K562 (cell line): Measurements from ENCODE around the gene NDUFAF5. TPM values are rescaled to one million over a fixed set of nuclear protein-coding genes. Genes with fewer than 3 reads are reported as not detected.

Experiments used
- ATAC-seq: fragments of 200-7000 bp; cut with Tn5 transposase; 3 replicates; pipeline ENCODE4 v1.9.1; 2020; ENCODE audit warnings: moderate library complexity
- BruUV-seq: library from RNA; stranded (reverse); fragments of 400-500 nt; replicated peaks from 2 replicates; lab custom pipeline; 2021; lab: Mats Ljungman, UMichigan
- CTCF ChIA-PET: fragments of 300-600 bp; formaldehyde crosslinking; extraction: SDS; loops from one replicate; lab custom pipeline; 2021; ENCODE audit warnings: low intra/inter-chr PET ratio; lab: Yijun Ruan, JAX
- POLR2A ChIA-PET: fragments of 300-600, 350-650 bp; sonication (Branson Sonifier 250); formaldehyde crosslinking; extraction: SDS; loops from one replicate; lab custom pipeline; 2021; ENCODE audit warnings: antibody characterized with exemption, inconsistent platforms; lab: Yijun Ruan, JAX
- DNase-seq, 4 experiments: peaks; one replicate each; pipeline versions ENCODE4 v3.0.0 to v3.0.0-alpha.2; 2011 to 2018; ENCODE audit warnings: low spot score in 3 of 4, mixed read lengths in 3 of 4; ENCODE audit errors: extremely low read depth in 1 of 4
- FAIRE-seq: peaks from 2 replicates; lab custom pipeline; 2011; peaks lifted over from hg19 to GRCh38; lab: Jason Lieb, UNC
- H2AFZ ChIP-seq: 2 replicates; pipeline ENCODE4 v1.6.0; 2011; ENCODE audit warnings: low read depth, low read length, control low read depth, inconsistent platforms
- H3K27ac ChIP-seq: fragments of 200-600 bp; 3 replicates; pipeline ENCODE4 v1.8.0; 2011; ENCODE audit warnings: low read depth, mild to moderate bottlenecking, control low read depth, inconsistent platforms, low read length, moderate library complexity, mixed read lengths; ENCODE audit errors: extremely low read depth
- H3K27me3 ChIP-seq, 2 experiments: fragments of 300-600 bp in 1 of 2; 2 replicates in 1 of 2; 3 replicates in 1 of 2; pipeline versions ENCODE4 v1.6.0 to v1.8.0; 2011; ENCODE audit warnings: inconsistent platforms in 2 of 2, low read length in 2 of 2, mild to moderate bottlenecking in 1 of 2, mixed read lengths in 1 of 2, moderate library complexity in 1 of 2; ENCODE audit not compliant: control insufficient read depth in 2 of 2, insufficient read depth in 2 of 2
- H3K36me3 ChIP-seq: fragments of 300-600 bp; 3 replicates; pipeline ENCODE4 v1.8.0; 2011; ENCODE audit warnings: mild to moderate bottlenecking, low read length, inconsistent platforms; ENCODE audit not compliant: control insufficient read depth, insufficient read depth
- H3K4me1 ChIP-seq, 2 experiments: fragments of 200-600 bp in 1 of 2; replicated peaks in 1 of 2; 2 replicates in 1 of 2; 3 replicates in 1 of 2; pipeline versions ENCODE4 v1.5.1 to v1.8.0; 2011; ENCODE audit warnings: inconsistent platforms in 2 of 2, low read length in 2 of 2, mild to moderate bottlenecking in 1 of 2, mixed read lengths in 1 of 2, moderate library complexity in 1 of 2; ENCODE audit not compliant: control insufficient read depth in 2 of 2, insufficient read depth in 2 of 2
- H3K4me2 ChIP-seq: 2 replicates; pipeline ENCODE4 v1.6.1; 2011; ENCODE audit warnings: low read length, control low read depth, inconsistent platforms, mixed read lengths; ENCODE audit not compliant: insufficient read depth
- H3K4me3 ChIP-seq: fragments of 200-600 bp; sonication (generic), shearing (Covaris generic); 2 replicates; pipeline ENCODE4 v1.5.1; 2016; ENCODE audit warnings: control low read depth, inconsistent platforms
- H3K79me2 ChIP-seq: fragments of 200-600 bp; 3 replicates; pipeline ENCODE4 v1.8.0; 2011; ENCODE audit warnings: low read length, inconsistent platforms; ENCODE audit not compliant: control insufficient read depth, insufficient read depth
- H3K9ac ChIP-seq, 2 experiments: 2 replicates each; pipeline versions ENCODE4 v1.6.0 to v1.6.1; 2011; ENCODE audit warnings: low read depth in 2 of 2, low read length in 2 of 2, control low read depth in 1 of 2, inconsistent platforms in 1 of 2, mild to moderate bottlenecking in 1 of 2, mixed read lengths in 1 of 2; ENCODE audit not compliant: insufficient read depth in 1 of 2
- H3K9me1 ChIP-seq: one replicate; pipeline ENCODE4 v1.6.0; 2011; ENCODE audit warnings: inconsistent platforms, mild to moderate bottlenecking, low read length, moderate library complexity; ENCODE audit not compliant: control insufficient read depth, insufficient read depth
- H3K9me3 ChIP-seq: replicated peaks from 2 replicates; pipeline ENCODE4 v1.5.1; 2011; ENCODE audit warnings: low read depth, low read length, inconsistent platforms; ENCODE audit not compliant: control insufficient read depth, insufficient read depth
- H4K20me1 ChIP-seq: replicated peaks from 2 replicates; pipeline ENCODE4 v1.6.1; 2011; ENCODE audit warnings: low read length, inconsistent platforms, mixed read lengths; ENCODE audit not compliant: control insufficient read depth, insufficient read depth
- ADNP ChIP-seq: fragments of 200-800 bp; sonication (Bioruptor generic); IDR thresholded peaks from 2 replicates; pipeline ENCODE4 v1.6.1; 2016; ENCODE audit warnings: missing genetic modification characterization, missing compliant biosample characterization
- ARID4B ChIP-seq: sonication (generic); formaldehyde crosslinking; IDR thresholded peaks from 2 replicates; pipeline ENCODE4 v1.8.0; 2022; ENCODE audit warnings: mild to moderate bottlenecking, missing genetic modification reagents
- CEBPG ChIP-seq, 3 experiments: fragments of 200-800 bp in 1 of 3; sonication (Bioruptor generic) in 1 of 3; sonication (generic) in 1 of 3; formaldehyde crosslinking in 1 of 3; IDR thresholded peaks in 2 of 3; conservative IDR thresholded peaks in 1 of 3; 2 replicates each; pipeline versions ENCODE4 v1.6.1 to v1.8.0; 2016 to 2022; ENCODE audit warnings: missing compliant biosample characterization in 2 of 3, missing genetic modification characterization in 2 of 3, mild to moderate bottlenecking in 1 of 3, missing genetic modification reagents in 1 of 3
- GABPB1 ChIP-seq: sonication (generic); formaldehyde crosslinking; IDR thresholded peaks from 2 replicates; pipeline ENCODE4 v1.8.0; 2022; ENCODE audit warnings: mild to moderate bottlenecking, missing genetic modification reagents
- ILF3 ChIP-seq: fragments of 450-650 bp; IDR thresholded peaks from 2 replicates; pipeline ENCODE4 v1.6.1; 2018; ENCODE audit warnings: antibody characterized with exemption, mild to moderate bottlenecking, moderate library complexity, borderline replicate concordance
- KDM4B ChIP-seq, 2 experiments: fragments of 450-650 bp in 1 of 2; sonication (generic) in 1 of 2; IDR thresholded peaks; 2 replicates each; pipeline ENCODE4 v1.6.1; 2016 to 2017; ENCODE audit warnings: borderline replicate concordance in 2 of 2, antibody characterized with exemption in 1 of 2, low read depth in 1 of 2, mild to moderate bottlenecking in 1 of 2
- MCM5 ChIP-seq: fragments of 450-650 bp; IDR thresholded peaks from 2 replicates; pipeline ENCODE4 v1.6.1; 2016; ENCODE audit warnings: low read depth
- MTA3 ChIP-seq: fragments of 450-650 bp; formaldehyde crosslinking; IDR thresholded peaks from 2 replicates; pipeline ENCODE4 v1.6.1; 2017; ENCODE audit warnings: mild to moderate bottlenecking, borderline replicate concordance
- PYGO2 ChIP-seq: fragments of 450-650 bp; IDR thresholded peaks from 2 replicates; pipeline ENCODE4 v1.6.1; 2016; ENCODE audit warnings: mild to moderate bottlenecking, missing genetic modification characterization, moderate library complexity, missing compliant biosample characterization
- SRSF9 ChIP-seq: fragments of 200-400 bp; formaldehyde crosslinking; IDR thresholded peaks from 2 replicates; pipeline ENCODE4 v1.6.1; 2017; ENCODE audit warnings: low read depth, low read length, borderline replicate concordance
- STAT6 ChIP-seq: sonication (generic); formaldehyde crosslinking; IDR thresholded peaks from 2 replicates; pipeline ENCODE4 v1.8.1; 2023; ENCODE audit warnings: mild to moderate bottlenecking, missing genetic modification reagents
- TCF3 ChIP-seq: sonication (generic); formaldehyde crosslinking; IDR thresholded peaks from 2 replicates; pipeline ENCODE4 v1.4.0; 2020; ENCODE audit warnings: mild to moderate bottlenecking, missing genetic modification reagents
- ZNF12 ChIP-seq: sonication (generic); formaldehyde crosslinking; IDR thresholded peaks from 2 replicates; pipeline ENCODE4 v1.4.0; 2020; ENCODE audit warnings: mild to moderate bottlenecking, missing genetic modification reagents
- ZNF274 ChIP-seq: IDR thresholded peaks from 2 replicates; pipeline ENCODE4 v1.6.1; 2011; ENCODE audit warnings: low read depth, mild to moderate bottlenecking, low read length, moderate library complexity, borderline replicate concordance
- ZNF354B ChIP-seq: fragments of 250-450 bp; sonication (Bioruptor Pico); IDR thresholded peaks from 2 replicates; pipeline ENCODE4 v1.4.0; 2020
- ZNF77 ChIP-seq: fragments of 250-450 bp; sonication (Bioruptor Pico); IDR thresholded peaks from 2 replicates; pipeline ENCODE4 v1.5.0; 2020
- WGBS: fragments of 100-300 bp; shearing (Covaris generic); methylation state at CpG from one replicate; pipeline ENCODE4 v1.1.6; 2016; ENCODE audit warnings: low coverage, mixed read lengths; ENCODE audit not compliant: insufficient coverage; ENCODE audit errors: missing lambda C conversion rate; 5-methylcytosine and 5-hydroxymethylcytosine counted together
- in situ Hi-C: fragments of 300-500 bp; cut with MboI; formaldehyde crosslinking; loops from 4 replicates; pipeline ENCODE4 v1.15.0; 2018; ENCODE audit warnings: inconsistent platforms, mixed read lengths
- intact Hi-C: fragments of 100-400 bp; cut with micrococcal nuclease; formaldehyde crosslinking; loops from 2 replicates; pipeline ENCODE4 v1.14.2; 2022
- polyA plus RNA-seq, 8 experiments: library from polyadenylated mRNA; depleted of rRNA in 4 of 8; stranded (reverse) in 5 of 8; unstranded in 3 of 8; fragments of >200 nt; fragmentation: Nextera tagmentation in 2 of 8; fragmentation: Illumina TruSeq in 1 of 8; extraction: Ambion mirVana in 2 of 8; extraction: Trizol in 1 of 8; gene quantifications; 2 replicates each; pipeline versions ENCODE4 v1.2.1 to v1.2.3, GENCODE V29; 2011 to 2014; ENCODE audit warnings: inconsistent platforms in 1 of 8, missing spikeins in 1 of 8
- total RNA-seq, 7 experiments: library from RNA; depleted of rRNA in 6 of 7; stranded (reverse); fragments of >200 nt in 6 of 7; fragmentation: Illumina TruSeq in 2 of 7; extraction: Trizol in 2 of 7; gene quantifications; 2 replicates each; pipeline versions ENCODE4 v1.2.1 to v1.2.3, GENCODE V29; 2011 to 2021; ENCODE audit warnings: low replicate concordance in 1 of 7

Gene NDUFAF5
- total and polyA plus RNA-seq, 9 of the 15 experiments (the other 6 are each of a cell fraction or from before 2014, with no cell fraction given), result 17.2 to 33.1 (median 27.3) TPM

GRCh38 chr20:13793001-13793400, 8.2 kb downstream of the NDUFAF5 start:
- Histone ChIP-seq H3K4me1 (no peaks in the 10 kb centered on the region), H3K27ac (no peak overlapping the region), H3K36me3 (peaks cover 93% of the 10 kb centered on the region), H2AFZ (no peak overlapping the region), H3K9me1 (no peaks in the 10 kb centered on the region), H3K9ac (no peak overlapping the region), H3K9me3 (no peaks in the 10 kb centered on the region), H4K20me1 (no peaks in the 10 kb centered on the region), H3K4me3 (no peak overlapping the region), H3K27me3 (no peaks in the 10 kb centered on the region), H3K4me2 (no peak overlapping the region), H3K79me2 (peaks cover 5% of the 10 kb centered on the region)
- in situ Hi-C loops, result no loop called here
- BruUV-seq, result no TSS peak
- ATAC-seq (no peak), FAIRE-seq (no peak), DNase-seq (no peak)
- ChIA-PET POLR2A (no interaction called here), CTCF (no interaction called here)
- 100% methylated on average over 1 of the region's 1 CpG for WGBS
- intact Hi-C loops, result no loop called here
- TF ChIP-seq ADNP (tag) (no peak), PYGO2 (tag) (no peak), ZNF274 (no peak), ZNF354B (CRISPR knock-in tag) (no peak), ARID4B (CRISPR knock-in tag) (no peak), MCM5 (no peak), STAT6 (CRISPR knock-in tag) (no peak), ILF3 (no peak), GABPB1 (CRISPR knock-in tag) (no peak), KDM4B (IDR thresholded peaks at IDR 0.05; ENCODE audit: borderline replicate concordance in 2 of 2, low read depth in 1 of 2) (no peak), ZNF77 (CRISPR knock-in tag) (no peak), MTA3 (no peak), SRSF9 (no peak), TCF3 (CRISPR knock-in tag) (no peak), CEBPG (CRISPR knock-in tag; IDR thresholded peaks at IDR 0.05) (no peak), CEBPG (tag; conservative IDR thresholded peaks at IDR 0.05 in 1 of 2, IDR thresholded peaks at IDR 0.05 in 1 of 2) (no peak), ZNF12 (CRISPR knock-in tag) (no peak)
